Measurements from ENCODE around the gene C2orf92.
"Not testable (repeated sequence)": the region's sequence is repeated elsewhere in the genome, so short reads cannot be mapped to it uniquely, and the experiment has no call there.

The C2orf92 gene

GRCh38 chr2:97660775-97661389 lies 8.6 kb upstream of the C2orf92 start:
- Histone ChIP-seq H3K36me3 (ENCODE audit: insufficient read depth, low read length) (peaks cover 37% of the 10 kb centered on the region), H3K9me3 (ENCODE audit: insufficient read depth, low read depth, low read length) (no peaks in the 10 kb centered on the region), H3K4me1 (ENCODE audit: insufficient read depth, low read length) (peaks cover 17% of the 10 kb centered on the region; the same call in 1 of the 2 replicates), H3K27ac (ENCODE audit: low read depth, low read length) (no peak overlapping the region), H3K4me3 (ENCODE audit: low read length) (no peak overlapping the region), H3K27me3 (ENCODE audit: insufficient read depth, low read length) (no peaks in the 10 kb centered on the region), H3K9ac (ENCODE audit: low read depth, low read length) (no peak overlapping the region)
- 92% methylated on average over 18 of the region's 18 CpGs for WGBS

- H3K4me1 ChIP-seq (ENCODE audit: insufficient read depth, low read length), result peaks cover 17% of the 10 kb centered on the region; the same call in 1 of the 2 replicates
- peak overlapping the region; percentile 74; the same call in 1 of the 2 replicates for H3K4me3 ChIP-seq (ENCODE audit: low read length)
- no peak overlapping the region for H3K9ac ChIP-seq (ENCODE audit: low read depth, low read length)
- H3K9me3 ChIP-seq (ENCODE audit: insufficient read depth, low read depth, low read length), result no peaks in the 10 kb centered on the region
- H3K27ac ChIP-seq (ENCODE audit: low read depth, low read length), result peak overlapping the region; percentile 6; the same call in 1 of the 2 replicates
- WGBS, result 85% methylated on average over 6 of the region's 6 CpGs
- H3K27me3 ChIP-seq (ENCODE audit: insufficient read depth, low read length), result no peaks in the 10 kb centered on the region
- H3K36me3 ChIP-seq (ENCODE audit: insufficient read depth, low read length), result peaks cover 29% of the 10 kb centered on the region
Measured at GRCh38 chr2:97661927-97662326, 7.6 kb upstream of the C2orf92 start.

- H3K4me1 ChIP-seq (ENCODE audit: insufficient read depth, low read length), result peaks cover 17% of the 10 kb centered on the region; the same call in 1 of the 2 replicates
- 15% methylated on average over 12 of the region's 12 CpGs for WGBS
- H3K4me3 ChIP-seq (ENCODE audit: low read length), result peak overlapping the region; percentile 74
- H3K9me3 ChIP-seq (ENCODE audit: insufficient read depth, low read depth, low read length), result no peaks in the 10 kb centered on the region
- H3K36me3 ChIP-seq (ENCODE audit: insufficient read depth, low read length), result peaks cover 24% of the 10 kb centered on the region
- peak overlapping the region; percentile 84; the same call in 1 of the 2 replicates for H3K27ac ChIP-seq (ENCODE audit: low read depth, low read length)
- no peaks in the 10 kb centered on the region for H3K27me3 ChIP-seq (ENCODE audit: insufficient read depth, low read length)
- H3K9ac ChIP-seq (ENCODE audit: low read depth, low read length), result peak overlapping the region; percentile 82; the same call in 1 of the 2 replicates
Measured at GRCh38 chr2:97662386-97662894, 7.1 kb upstream of the C2orf92 start.

- Histone ChIP-seq H3K36me3 (ENCODE audit: insufficient read depth, low read length) (peaks cover 18% of the 10 kb centered on the region; the same call in 1 of the 2 replicates), H3K27me3 (ENCODE audit: insufficient read depth, low read length) (no peaks in the 10 kb centered on the region), H3K4me3 (ENCODE audit: low read length) (peak overlapping the region; percentile 74), H3K4me1 (ENCODE audit: insufficient read depth, low read length) (peaks cover 17% of the 10 kb centered on the region; the same call in 1 of the 2 replicates), H3K9me3 (ENCODE audit: insufficient read depth, low read depth, low read length) (no peaks in the 10 kb centered on the region), H3K27ac (ENCODE audit: low read depth, low read length) (peak overlapping the region; percentile 84), H3K9ac (ENCODE audit: low read depth, low read length) (peak overlapping the region; percentile 82)
- 2% methylated on average over 24 of the region's 24 CpGs for WGBS
Measured at GRCh38 chr2:97662895-97663625, 6.5 kb upstream of the C2orf92 start.

- Histone ChIP-seq H3K36me3 (ENCODE audit: insufficient read depth, low read length) (peaks cover 13% of the 10 kb centered on the region; the same call in 1 of the 2 replicates), H3K4me1 (ENCODE audit: insufficient read depth, low read length) (peaks cover 17% of the 10 kb centered on the region; the same call in 1 of the 2 replicates), H3K27me3 (ENCODE audit: insufficient read depth, low read length) (no peaks in the 10 kb centered on the region), H3K9me3 (ENCODE audit: insufficient read depth, low read depth, low read length) (no peaks in the 10 kb centered on the region), H3K9ac (ENCODE audit: low read depth, low read length) (peak overlapping the region; percentile 82), H3K4me3 (ENCODE audit: low read length) (peak overlapping the region; percentile 74), H3K27ac (ENCODE audit: low read depth, low read length) (peak overlapping the region; percentile 84)
- WGBS, result under 1% methylated on average over 46 of the region's 46 CpGs
Measured at GRCh38 chr2:97663626-97663961, 5.9 kb upstream of the C2orf92 start.

GRCh38 chr2:97663962-97664635 lies 5.4 kb upstream of the C2orf92 start, which contains the start of gene ACTR1B:
ACTR1B (minus strand) TSS chr2:97664044; CDS start chr2:97663890, 154 bp downstream.
- no peaks in the 10 kb centered on the region for H3K9me3 ChIP-seq (ENCODE audit: insufficient read depth, low read depth, low read length)

GRCh38 chr2:97664636-97664970 lies 4.9 kb upstream of the C2orf92 start:
- peak overlapping the region; percentile 76 for H3K4me3 ChIP-seq (ENCODE audit: low read length)
- H3K27ac ChIP-seq (ENCODE audit: low read depth, low read length), result peak overlapping the region; percentile 96
- peaks cover 17% of the 10 kb centered on the region for H3K4me1 ChIP-seq (ENCODE audit: insufficient read depth, low read length)
- no peaks in the 10 kb centered on the region for H3K27me3 ChIP-seq (ENCODE audit: insufficient read depth, low read length)
- 12% methylated on average over 21 of the region's 21 CpGs for WGBS
- no peaks in the 10 kb centered on the region for H3K9me3 ChIP-seq (ENCODE audit: insufficient read depth, low read depth, low read length)
- H3K36me3 ChIP-seq (ENCODE audit: insufficient read depth, low read length), result 0 out of 2 replicates have a peak, but pooled peaks cover 5% of the 10 kb centered on the region
- peak overlapping the region; percentile 86 for H3K9ac ChIP-seq (ENCODE audit: low read depth, low read length)

More at GRCh38 chr2:97663962-97664635, 5.4 kb upstream of the C2orf92 start, which contains the start of gene ACTR1B:
- H3K4me1 ChIP-seq (ENCODE audit: insufficient read depth, low read length), result peaks cover 17% of the 10 kb centered on the region; the same call in 1 of the 2 replicates
- no peaks in the 10 kb centered on the region for H3K27me3 ChIP-seq (ENCODE audit: insufficient read depth, low read length)
- peak within 1 kb of the TSS; percentile 96 for H3K27ac ChIP-seq (ENCODE audit: low read depth, low read length)
- WGBS, result under 1% methylated on average over 56 of the region's 60 CpGs
- peaks cover 8% of the 10 kb centered on the region; the same call in 1 of the 2 replicates for H3K36me3 ChIP-seq (ENCODE audit: insufficient read depth, low read length)
- H3K9ac ChIP-seq (ENCODE audit: low read depth, low read length), result peak within 1 kb of the TSS; percentile 86
- peak within 1 kb of the TSS; percentile 76 for H3K4me3 ChIP-seq (ENCODE audit: low read length)

- Histone ChIP-seq H3K4me1 (ENCODE audit: insufficient read depth, low read length) (peaks cover 11% of the 10 kb centered on the region), H3K9ac (ENCODE audit: low read depth, low read length) (no peak overlapping the region), H3K27ac (ENCODE audit: low read depth, low read length) (no peak overlapping the region), H3K4me3 (ENCODE audit: low read length) (no peak overlapping the region), H3K9me3 (ENCODE audit: insufficient read depth, low read depth, low read length) (no peaks in the 10 kb centered on the region), H3K27me3 (ENCODE audit: insufficient read depth, low read length) (no peaks in the 10 kb centered on the region), H3K36me3 (ENCODE audit: insufficient read depth, low read length) (no peaks in the 10 kb centered on the region)
- WGBS, result 91% methylated on average over 1 of the region's 1 CpG
Measured at GRCh38 chr2:97670471-97670870, 958 bp downstream of the C2orf92 start.

- H3K9me3 ChIP-seq (ENCODE audit: insufficient read depth, low read depth, low read length), result no peaks in the 10 kb centered on the region
- H3K27me3 ChIP-seq (ENCODE audit: insufficient read depth, low read length), result no peaks in the 10 kb centered on the region
- H3K36me3 ChIP-seq (ENCODE audit: insufficient read depth, low read length), result no peaks in the 10 kb centered on the region
- 91% methylated on average over 7 of the region's 7 CpGs for WGBS
- H3K4me1 ChIP-seq (ENCODE audit: insufficient read depth, low read length), result peaks cover 17% of the 10 kb centered on the region
- no peak overlapping the region for H3K4me3 ChIP-seq (ENCODE audit: low read length)
- no peak overlapping the region for H3K27ac ChIP-seq (ENCODE audit: low read depth, low read length)
- no peak overlapping the region for H3K9ac ChIP-seq (ENCODE audit: low read depth, low read length)
Measured at GRCh38 chr2:97671526-97671925, 2.0 kb downstream of the C2orf92 start.

- 96% methylated on average over 5 of the region's 6 CpGs for WGBS
Measured at GRCh38 chr2:97672606-97673140, 3.2 kb downstream of the C2orf92 start.

More at GRCh38 chr2:97672606-97673140, 3.2 kb downstream of the C2orf92 start:
- not testable (repeated sequence) for H3K36me3 ChIP-seq (ENCODE audit: insufficient read depth, low read length); H3K9me3 ChIP-seq (ENCODE audit: insufficient read depth, low read depth, low read length); H3K27me3 ChIP-seq (ENCODE audit: insufficient read depth, low read length); H3K4me3 ChIP-seq (ENCODE audit: low read length); H3K27ac ChIP-seq (ENCODE audit: low read depth, low read length); H3K9ac ChIP-seq (ENCODE audit: low read depth, low read length)
- peaks cover 17% of the 10 kb centered on the region for H3K4me1 ChIP-seq (ENCODE audit: insufficient read depth, low read length)

Data from HUES64 (cell line).